ENCODE data around the gene KRT2.

KRT2 gene

DNA sequence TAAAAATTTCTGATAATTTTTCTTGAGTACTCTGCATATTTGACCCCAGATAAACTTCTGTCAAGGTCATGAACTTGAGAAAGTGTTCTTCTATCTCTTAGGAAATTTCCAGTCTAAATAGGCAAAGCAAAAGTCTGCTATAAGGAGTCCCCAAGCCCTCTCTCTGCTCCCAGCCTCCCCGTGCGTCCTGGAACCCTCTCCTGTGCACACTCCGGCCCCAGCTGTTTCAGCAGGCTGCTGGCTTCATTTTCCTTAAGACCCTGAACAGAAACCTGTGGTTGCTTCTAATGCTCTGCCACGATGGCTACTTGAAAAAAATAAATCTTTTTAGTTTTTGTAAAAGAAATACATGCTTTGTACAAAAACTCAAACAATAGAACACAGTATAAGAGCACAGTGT lies 14.7 kb downstream of the KRT2 start:
- no peak for DNase-seq (ENCODE audit: low read depth)

GRCh38 chr12:52636592-52637258 lies 15.3 kb downstream of the KRT2 start:
- DNase-seq (ENCODE audit: low read depth) = no peak

DNA sequence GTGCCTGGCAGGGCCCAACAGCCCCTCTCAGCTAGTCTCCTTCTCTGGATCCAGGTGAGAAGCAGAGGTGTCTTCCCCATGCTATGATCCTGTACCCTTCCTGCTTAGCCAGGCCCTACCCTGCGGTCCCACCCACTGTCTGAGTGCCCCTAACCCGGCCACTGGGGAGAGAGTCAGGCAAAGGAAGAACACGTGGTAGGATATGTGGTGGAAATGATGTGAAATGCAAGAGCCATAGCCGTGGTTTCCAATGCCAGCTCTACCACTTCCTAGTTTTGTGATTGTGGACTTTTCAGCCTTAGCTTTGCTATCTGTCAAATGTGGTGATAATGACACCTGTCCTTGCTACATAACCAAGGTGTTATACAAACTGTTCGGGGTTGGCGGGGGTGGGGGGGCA lies 15.8 kb downstream of the KRT2 start:
- DNase-seq (ENCODE audit: low read depth) = no peak

- DNase-seq (ENCODE audit: low read depth) = no peak
These were observed 17.6 kb downstream of the KRT2 start for GRCh38 chr12:52634266-52635056.

DNA sequence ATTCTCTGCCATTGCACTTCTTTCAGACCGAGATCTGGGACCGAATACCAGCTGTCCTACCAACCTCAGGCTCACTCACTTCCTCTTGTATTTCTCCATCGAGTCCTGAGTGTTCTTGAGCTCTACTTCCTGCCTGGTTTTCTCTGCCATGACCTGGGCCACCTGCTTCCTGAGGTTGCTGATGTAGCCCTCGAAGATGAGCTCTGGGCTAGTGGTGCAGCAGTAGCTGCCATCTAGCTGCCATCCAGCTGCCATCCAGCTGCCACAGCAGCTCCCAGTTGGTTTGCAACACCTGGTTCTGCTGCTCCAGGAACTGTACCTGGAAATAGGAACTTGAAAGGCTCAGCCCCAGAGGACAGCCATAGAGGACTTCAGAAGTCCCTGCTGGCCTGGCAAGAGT lies 18.6 kb downstream of the KRT2 start:
- no peak for DNase-seq (ENCODE audit: low read depth)

DNA sequence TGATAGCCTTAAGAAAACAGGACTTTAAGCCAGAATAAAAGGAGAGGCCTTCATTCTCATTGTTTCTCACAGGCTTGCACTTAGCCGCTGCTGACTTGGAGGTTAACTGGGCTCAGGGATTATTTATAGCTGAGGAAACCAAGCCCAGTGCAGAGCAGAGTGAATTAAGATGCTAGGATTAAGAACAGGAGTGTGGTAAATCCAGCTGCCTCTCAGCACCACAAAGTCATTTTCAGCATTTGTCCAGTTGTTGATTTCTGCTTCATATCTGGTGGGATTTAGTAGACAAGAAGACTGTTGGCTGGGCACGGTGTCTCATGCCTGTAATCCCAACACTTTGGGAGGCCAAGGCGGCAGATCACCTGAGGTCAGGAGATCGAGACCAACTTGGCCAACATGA lies 19.4 kb downstream of the KRT2 start:
- no peak for DNase-seq (ENCODE audit: low read depth)

- DNase-seq (ENCODE audit: low read depth) = no peak
These were observed 20.1 kb downstream of the KRT2 start for GRCh38 chr12:52631676-52632459.

DNA sequence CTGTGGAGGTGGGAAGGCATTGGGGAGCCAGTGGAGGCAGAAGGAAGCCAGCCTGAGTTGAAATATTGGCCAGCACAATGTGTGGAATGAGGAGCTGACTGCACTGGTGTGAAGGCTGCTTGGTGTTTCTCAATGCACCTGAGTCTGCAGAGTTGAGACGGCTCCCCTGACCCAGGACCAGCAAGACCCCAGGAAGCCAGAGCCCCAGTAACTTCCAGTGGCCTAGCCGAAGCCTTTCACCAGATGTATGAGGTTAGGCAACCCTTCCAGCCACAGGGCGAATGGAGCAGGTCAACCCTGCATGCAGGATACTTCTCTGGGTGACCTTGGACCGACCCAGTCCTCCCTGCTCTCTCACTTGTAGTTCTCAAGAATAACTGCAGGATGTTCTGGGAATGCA lies 20.7 kb downstream of the KRT2 start:
- DNase-seq (ENCODE audit: low read depth) = no peak

DNA sequence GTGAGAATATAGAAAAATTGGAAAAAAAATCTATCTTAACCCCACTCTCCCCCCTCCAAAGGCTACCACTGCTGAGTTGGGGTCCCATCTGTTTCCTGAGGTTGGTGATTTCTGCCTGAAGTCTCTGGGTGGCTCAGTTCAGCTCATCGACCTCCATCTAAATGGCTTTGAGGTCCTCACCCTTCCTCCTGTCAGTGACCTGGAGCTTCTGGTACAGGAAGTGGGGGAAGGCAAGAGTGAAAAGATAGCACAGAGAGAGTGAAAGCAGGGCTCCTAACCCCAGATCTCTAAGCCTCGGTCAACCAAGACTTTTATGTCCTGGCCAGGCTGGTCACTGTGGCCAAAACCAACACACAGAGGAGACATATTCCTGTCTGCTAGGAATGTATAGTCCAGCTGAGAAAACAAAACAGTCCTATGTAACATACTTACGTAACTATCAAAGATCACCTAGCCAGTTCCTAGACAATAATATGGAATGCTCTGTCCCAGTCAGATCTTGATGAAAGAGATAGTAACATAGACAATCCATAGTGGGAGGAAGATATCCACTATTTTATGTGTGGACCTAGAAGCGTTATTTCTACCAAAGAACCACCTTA lies 21.3 kb downstream of the KRT2 start:
- DNase-seq (ENCODE audit: low read depth) = no peak

GRCh38 chr12:52630008-52630500 lies 22.0 kb downstream of the KRT2 start:
- no peak for DNase-seq (ENCODE audit: low read depth)

- DNase-seq (ENCODE audit: low read depth) = no peak
These were observed 22.6 kb downstream of the KRT2 start for GRCh38 chr12:52629281-52630007.

DNA sequence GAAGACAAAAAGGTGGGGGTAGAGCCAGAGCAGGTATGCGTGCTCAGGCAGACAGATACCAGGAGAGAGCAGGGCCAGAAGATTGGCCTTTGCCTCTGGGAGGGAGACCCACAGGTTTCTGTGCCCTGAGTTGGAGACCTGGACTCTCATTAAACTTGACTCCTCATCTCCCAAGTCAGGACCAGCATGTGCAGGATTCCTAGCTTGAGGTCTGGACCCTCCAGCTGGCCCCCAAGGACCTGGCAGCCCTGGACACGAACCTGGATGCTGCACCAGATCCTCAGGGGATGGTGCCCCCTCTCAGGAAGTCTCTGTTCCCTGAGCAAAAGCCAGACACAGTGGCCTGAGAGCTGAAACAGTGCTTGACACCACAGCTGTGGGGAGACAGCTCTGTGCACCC lies 23.2 kb downstream of the KRT2 start:
- DNase-seq (ENCODE audit: low read depth) = no peak

- no peak for DNase-seq (ENCODE audit: low read depth)
These were observed 23.9 kb downstream of the KRT2 start for GRCh38 chr12:52628111-52628507.

GRCh38 chr12:52627395-52628110 lies 24.5 kb downstream of the KRT2 start:
- no peak for DNase-seq (ENCODE audit: low read depth)

DNA sequence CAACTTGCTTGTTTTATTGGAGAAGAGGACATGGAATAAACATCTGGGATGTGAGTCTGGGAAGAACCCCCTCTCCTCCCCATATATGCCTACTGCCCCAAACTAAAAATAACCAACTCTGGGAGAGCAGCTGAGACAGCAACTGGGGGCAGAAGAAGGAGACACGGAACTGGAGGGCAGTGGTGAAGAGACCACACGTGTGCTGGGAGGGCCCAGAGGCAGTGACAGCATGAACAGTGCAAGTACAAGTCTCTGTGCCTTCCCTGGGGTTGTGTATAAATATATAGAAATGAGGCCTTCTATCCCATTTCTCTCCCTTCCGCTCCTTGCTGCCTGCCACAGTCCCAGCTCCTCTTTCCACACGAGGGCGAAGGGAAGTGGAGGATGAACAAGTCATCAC lies 29.7 kb downstream of the KRT2 start:
- DNase-seq (ENCODE audit: low read depth) = no peak

DNA sequence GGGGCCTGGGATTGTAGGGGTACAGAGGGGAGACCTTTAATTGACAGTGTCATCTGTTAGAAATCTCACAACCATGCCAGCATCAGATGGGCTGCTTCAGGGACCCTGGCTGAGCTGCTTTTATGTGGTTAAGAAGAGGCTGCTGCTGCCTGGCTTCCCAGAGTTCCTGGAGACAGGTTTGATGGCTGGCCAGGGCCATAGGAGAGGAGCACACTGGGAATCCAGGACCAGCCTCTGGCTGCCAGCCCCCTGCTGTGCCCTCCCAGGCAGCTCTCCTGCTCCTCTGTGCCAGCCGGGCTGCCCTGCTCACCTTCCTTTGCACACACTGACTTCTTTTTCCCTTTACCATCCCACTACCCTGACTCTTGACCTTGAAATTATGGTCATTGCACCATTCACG lies 33.1 kb downstream of the KRT2 start:
- DNase-seq (ENCODE audit: low read depth) = no peak

- DNase-seq (ENCODE audit: low read depth) = no peak
These were observed 33.8 kb downstream of the KRT2 start, which contains the start of gene KRT73 for GRCh38 chr12:52618216-52618615. Gene KRT73, minus strand, starts transcription at chr12:52618559. Its CDS starts 35 bp downstream, at chr12:52618524.

DNA sequence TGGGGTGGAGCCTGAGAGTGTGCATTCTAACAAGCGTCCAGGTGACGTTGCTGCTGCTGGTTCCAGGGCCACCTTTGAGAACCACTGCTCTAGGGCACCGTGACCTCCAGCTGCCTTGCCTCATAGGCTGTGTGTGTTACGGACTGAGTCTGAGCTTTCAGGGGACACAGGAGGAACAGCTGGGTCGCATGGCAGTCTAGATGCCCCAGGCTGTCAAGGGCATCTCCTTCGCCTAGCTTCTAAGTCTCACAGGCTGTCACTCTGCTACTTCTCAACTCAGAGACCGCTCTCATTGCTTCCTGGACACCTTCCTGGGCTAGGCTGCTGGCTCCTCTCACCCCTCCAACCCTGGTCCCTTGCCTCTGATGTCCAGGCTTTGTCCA lies 34.6 kb downstream of the KRT2 start:
- DNase-seq (ENCODE audit: low read depth) = no peak

DNA sequence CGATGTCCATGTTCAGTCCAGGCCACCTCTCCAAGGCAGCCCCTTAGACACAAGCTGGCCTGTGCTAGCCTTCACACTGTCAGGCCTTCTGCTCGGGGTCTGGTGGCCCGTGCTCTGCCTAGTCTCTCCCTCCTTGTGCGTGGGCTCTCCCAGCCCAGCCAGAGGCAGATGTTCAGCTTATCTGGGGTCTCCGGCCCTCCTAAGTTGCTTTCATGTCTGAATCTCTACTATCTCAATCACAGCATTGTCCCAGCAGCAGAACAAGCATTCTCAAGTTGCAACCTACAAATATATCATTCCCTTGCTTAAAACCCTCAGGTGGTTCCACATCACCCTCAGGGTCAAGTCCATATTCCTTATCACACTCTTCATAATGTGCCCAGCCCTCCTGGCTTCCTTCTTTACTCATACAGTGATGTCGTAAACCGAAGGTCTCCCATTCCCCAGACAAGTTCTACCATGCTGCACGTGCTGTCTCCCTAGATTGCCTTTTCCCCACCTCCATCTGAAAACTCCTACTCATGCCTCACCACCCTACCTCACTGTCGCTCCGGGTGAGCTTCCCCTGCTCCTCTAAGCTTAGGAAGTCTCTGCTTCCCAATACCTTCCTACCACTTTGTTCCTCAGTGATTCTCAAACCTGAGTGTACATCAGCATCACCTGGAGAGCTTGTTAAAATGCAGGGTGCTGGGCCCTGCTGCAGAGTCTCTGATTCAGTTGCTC lies 35.2 kb downstream of the KRT2 start:
- DNase-seq (ENCODE audit: low read depth) = no peak

DNA sequence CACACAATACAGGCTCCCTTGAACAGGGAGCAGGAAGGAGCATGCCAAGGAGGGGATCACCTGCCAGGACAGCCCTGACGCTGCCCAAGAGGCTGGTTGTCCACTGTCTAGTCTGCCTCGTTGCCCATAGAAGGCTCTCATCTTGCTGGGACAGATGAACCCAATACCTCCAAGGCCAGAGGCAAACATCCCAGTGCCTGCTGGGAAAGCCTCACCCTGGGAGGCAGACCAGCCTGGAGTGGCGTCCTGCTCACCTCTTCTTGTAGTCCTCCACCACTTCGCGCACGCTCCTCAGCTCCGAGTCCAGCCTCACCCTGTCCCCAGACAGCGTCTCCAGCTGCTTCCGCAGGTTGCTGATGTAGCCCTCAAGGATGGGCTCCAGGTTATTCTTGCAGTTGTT lies 36.1 kb downstream of the KRT2 start:
- no peak for DNase-seq (ENCODE audit: low read depth)
